ENCODE results near the gene ZDHHC11.
"Not testable (repeated sequence)": the region's sequence is repeated elsewhere in the genome, so short reads cannot be mapped to it uniquely, and the experiment has no call there.

Gene ZDHHC11

GRCh38 chr5:758698-759053 lies 92.1 kb downstream of the ZDHHC11 start:
- DNase-seq: no peak

GRCh38 chr5:757931-758697 lies 92.7 kb downstream of the ZDHHC11 start:
- DNase-seq: no peak

GRCh38 chr5:757346-757930 lies 93.3 kb downstream of the ZDHHC11 start:
- no peak for DNase-seq

- DNase-seq: no peak
Observed at GRCh38 chr5:756865-757345, 93.9 kb downstream of the ZDHHC11 start.

- no peak for DNase-seq
Observed at GRCh38 chr5:756171-756570, 94.6 kb downstream of the ZDHHC11 start.

- not testable (repeated sequence) for DNase-seq
Observed at GRCh38 chr5:754143-754632, 96.6 kb downstream of the ZDHHC11 start.

- DNase-seq: not testable (repeated sequence)
Observed at GRCh38 chr5:753567-754142, 97.1 kb downstream of the ZDHHC11 start.

- not testable (repeated sequence) for DNase-seq
Observed at GRCh38 chr5:752532-753115, 98.2 kb downstream of the ZDHHC11 start.

GRCh38 chr5:751992-752391 lies 98.8 kb downstream of the ZDHHC11 start:
- DNase-seq: not testable (repeated sequence)

GRCh38 chr5:751496-751895 lies 99.3 kb downstream of the ZDHHC11 start:
- no peak for DNase-seq

- not testable (repeated sequence) for DNase-seq
Observed at GRCh38 chr5:750226-750625, 100.6 kb downstream of the ZDHHC11 start.

GRCh38 chr5:749101-749670 lies 101.6 kb downstream of the ZDHHC11 start:
- no peak for DNase-seq

- DNase-seq: not testable (repeated sequence)
Observed at GRCh38 chr5:748011-748980, 102.5 kb downstream of the ZDHHC11 start.

GRCh38 chr5:747303-747844 lies 103.4 kb downstream of the ZDHHC11 start:
- DNase-seq: not testable (repeated sequence)

- no peak for DNase-seq
Observed at GRCh38 chr5:746258-746761, 104.5 kb downstream of the ZDHHC11 start.
